NCI-H1105 (cell line): ENCODE results near the gene ANKRD12.

ENCODE experiments used
- DNase-seq: peaks from one replicate; lab custom pipeline; 2025; lab: John Stamatoyannopoulos, UW

ANKRD12 gene

DNA sequence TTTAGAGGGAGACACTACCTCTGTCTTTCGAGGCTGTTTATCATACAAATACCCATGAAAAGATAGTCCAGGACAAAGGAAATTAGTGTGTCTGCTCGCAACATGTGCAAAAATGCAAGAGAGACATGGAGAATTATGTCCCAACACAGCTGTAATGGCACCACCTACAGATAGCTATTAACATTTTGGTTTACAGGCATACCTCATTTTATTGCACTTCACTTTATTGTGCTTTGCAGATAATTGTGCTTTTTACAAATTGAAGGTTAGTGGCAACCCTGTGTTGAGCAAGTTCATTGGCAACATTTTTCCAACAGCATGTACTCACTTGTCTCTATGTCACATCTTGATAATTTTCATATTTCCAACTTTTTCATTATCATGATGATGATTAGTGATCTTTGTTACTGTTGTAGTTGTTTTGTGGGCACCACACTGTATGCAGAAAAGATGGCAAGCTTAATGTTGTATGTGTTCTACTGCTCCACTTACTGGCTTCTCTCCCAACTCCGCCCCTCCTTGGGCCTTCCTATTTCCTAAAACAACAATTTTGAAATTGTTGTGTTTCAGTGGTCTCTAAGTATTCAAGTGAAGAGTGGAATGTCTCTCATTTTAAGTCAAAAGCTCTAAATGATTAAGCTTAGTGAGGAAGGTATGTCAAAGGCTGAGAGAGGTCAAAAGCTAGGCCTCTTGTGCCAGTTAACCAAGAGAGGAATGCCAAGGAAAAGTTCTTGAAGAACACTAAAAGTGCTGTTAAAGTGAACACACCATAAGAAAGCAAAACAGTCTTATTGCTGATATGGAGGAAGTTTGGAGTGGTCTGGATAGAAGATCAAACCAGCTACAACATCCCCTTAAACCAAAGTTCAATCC lies 52.0 kb downstream of the ANKRD12 start:
- no peak for DNase-seq

DNA sequence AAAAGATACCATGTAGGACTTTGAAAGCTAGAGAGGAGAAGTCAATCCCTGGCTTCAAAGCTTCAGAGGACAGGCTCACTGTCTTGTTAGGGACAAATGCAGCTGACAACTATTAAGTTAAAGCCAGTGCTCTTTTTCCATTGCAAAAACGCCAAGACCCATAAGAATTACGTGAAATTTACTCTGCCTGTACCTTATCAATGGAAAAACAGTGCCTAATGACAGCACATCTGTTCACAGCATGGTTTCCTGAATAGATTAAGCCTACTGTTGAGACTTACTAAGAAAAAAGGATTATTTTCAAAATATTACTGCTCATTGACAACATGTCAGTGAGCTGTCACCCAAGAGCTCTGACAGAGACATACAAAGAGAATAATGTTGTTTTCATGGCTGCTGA lies 52.9 kb downstream of the ANKRD12 start:
- no peak for DNase-seq

DNA sequence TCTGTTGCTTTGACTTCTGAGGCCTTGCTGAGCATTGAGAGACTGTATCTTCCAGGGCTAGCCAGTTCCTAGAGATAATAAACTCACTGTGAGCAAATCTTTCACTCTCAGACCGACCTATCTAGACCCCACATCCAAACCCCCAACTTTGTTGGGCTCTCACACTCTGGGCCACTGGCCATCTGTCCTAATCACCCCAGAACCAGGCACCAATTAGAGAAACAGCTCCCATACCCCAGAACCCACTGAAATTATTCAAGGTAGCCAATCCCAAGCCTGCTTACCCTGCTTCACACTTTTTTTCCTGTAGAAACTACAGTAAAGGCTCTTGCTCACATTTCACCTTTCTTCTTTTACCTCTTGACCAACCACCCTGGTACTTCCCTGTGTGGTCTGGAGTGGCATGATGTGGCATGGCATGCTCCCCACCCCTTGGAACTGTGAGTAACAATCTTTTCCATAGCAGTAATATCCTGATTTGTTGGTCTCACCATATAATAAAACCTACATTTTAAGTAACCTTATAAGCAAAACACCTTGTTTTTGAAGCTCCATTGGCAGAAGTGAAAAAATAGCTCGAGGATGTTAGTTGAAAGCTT lies 55.2 kb downstream of the ANKRD12 start:
- no peak for DNase-seq

DNA sequence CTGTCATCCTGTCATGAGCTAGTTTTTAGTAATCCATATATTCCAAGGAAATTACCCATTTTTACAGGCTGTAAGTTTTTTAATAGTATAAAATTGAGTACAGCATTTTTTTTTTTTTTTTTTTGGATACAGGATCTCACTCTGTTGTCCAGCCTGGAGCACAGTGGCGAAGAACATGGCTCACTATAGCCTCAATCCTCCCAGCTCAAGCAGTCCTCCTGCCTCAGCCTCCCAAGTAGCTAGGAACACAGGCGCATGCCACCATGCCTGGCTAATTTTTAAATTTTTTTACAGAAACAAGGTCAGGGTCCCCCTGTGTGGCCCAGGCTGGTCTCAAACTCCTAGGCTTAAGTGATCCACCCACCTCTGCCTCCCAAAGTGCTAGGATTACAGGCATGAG lies 56.5 kb downstream of the ANKRD12 start:
- no peak for DNase-seq

DNA sequence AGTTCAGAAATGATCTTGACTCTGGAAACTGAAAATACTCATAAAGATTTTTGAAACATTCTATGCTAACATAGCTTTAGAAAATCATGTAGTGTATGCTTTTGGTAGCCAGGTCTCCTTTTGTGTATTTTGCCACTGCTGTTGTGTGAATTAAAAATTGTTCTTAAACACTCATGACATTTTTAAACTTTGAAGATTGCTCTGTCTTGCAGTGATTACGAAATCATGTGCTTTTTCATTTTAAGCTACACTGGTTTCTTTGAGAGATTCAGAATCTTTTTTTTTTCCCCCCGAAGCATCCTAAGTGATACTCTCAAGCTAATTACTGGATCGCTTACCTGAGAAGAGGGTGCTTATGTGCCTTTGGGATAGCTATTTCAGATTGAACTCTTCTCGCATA lies 60.0 kb downstream of the ANKRD12 start:
- DNase-seq: no peak

DNA sequence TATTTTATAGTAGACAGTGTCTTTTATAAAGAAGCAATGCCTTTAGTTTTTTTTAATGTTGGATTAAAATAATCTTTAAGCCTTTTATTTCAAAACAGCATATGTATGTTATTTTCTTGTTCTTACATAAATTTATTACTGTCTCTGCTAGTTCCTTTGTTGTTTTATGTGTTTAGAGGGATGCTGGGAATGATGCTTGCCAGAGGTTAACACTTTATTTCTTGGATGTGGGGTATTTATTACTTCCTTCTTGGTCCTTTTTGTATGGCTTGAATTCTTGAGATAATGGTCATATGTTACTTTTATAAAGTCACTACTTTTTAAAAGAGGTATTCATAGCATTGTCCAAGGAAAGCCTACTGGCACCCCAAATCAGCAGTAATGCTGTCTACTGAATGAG lies 63.1 kb downstream of the ANKRD12 start:
- no peak for DNase-seq

DNA sequence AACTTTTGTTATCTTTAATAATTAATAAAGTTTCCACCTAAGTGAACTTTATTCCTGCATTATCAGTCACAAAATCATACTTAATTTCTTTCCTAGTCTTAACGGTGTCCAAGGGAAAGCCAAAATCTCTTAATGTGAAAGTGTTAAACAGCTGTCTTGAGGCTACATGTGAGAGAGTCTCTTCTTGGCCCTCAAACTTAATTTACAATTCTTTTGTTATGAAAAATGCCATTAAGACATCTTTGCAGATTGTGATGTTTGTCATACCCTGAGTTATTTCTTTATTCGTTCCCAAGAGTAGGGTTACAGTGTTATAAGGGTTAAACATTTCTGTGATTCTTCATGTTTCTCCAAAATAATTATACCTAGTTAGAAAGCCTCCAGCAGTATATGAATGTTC lies 64.6 kb downstream of the ANKRD12 start:
- no peak for DNase-seq

DNA sequence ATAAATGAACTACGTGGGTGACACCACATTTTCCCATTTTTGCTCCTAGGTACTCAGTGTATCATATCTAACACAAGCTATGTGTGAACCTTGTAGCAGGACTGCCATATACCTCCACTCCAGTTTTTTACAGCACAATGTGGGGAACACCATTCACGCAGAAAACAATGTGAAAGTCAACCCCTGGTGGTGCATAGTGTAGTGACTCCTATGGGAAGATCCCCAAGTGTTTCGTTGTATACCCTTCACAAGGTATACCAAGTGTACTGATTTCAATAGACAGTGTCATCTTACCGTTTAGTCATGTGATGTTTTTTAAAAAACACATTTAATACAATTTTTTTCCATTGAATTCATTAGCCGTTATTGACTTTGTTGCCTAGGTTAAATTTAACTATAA lies 68.1 kb downstream of the ANKRD12 start:
- no peak for DNase-seq

DNA sequence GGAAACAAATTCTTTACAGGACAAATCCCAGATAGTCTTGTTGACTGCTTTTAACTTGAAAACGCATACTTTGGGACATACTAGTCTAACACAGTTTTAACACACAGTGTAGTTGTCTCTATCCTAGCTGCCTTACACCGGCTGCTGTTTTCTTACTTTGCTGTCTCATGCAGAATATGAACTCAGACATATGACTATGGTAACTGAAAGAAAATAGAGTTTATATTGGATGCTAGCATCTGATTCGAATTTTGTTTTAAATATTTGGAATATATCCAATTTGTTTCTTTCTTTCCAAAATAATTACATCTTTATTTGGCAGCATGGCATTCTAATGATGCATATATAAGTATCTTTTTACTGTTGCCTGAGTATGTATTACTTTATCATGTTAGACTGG lies 69.8 kb downstream of the ANKRD12 start:
- DNase-seq: no peak

DNA sequence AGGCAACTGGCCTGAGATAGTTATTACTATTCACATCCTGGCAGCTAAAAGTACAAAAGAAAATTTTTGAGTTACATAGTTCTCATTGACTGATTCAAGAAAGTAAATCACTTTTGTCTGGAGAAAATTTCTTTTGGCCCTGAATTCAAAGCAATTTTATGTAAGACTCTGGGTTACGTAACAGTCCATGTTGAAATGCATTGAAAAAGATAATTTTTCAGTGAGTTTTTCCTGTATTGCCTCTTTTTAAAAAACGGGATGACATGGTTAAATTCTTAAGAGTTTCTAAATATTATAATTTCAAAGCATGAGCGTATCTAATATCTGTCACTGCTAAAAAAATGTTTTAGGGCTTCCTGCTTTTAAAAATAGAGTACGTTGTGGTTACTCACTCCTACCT lies 72.7 kb downstream of the ANKRD12 start:
- no peak for DNase-seq

DNA sequence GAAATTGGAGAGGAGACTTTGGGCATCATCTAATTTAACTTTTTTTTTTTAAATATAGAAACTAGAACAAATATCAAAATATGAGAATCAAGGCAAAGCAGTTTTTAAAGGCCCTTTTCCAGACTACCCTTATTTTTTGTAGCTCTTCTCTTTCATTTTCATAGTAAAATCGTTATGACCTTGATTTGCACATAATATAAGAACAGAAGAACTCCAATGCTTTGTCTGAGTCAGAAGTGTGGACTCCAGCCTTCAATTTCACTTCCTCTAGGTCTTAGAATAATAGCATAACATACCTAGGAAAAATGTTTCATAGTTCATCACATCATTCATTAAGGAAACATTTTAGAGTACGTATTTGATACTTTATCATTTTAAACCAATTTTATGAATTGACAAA lies 74.4 kb downstream of the ANKRD12 start:
- DNase-seq: no peak

DNA sequence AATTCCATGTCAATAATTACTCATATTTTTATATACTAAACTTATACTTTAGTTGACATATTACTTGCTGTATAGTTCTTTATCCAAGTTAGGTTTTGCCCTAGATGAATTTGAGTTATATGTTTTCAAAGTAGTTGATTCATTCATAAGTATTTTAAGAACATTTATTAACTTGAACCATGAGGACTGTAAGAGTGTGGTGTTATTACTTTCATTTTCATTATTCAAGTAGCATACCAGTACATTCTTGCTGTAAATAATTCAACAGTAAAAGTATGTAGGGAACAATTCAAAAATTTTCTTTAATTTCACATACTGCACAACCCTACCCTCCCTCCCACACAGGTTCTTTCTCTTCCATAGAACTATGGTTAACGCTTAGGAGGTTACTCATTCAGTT lies 75.4 kb downstream of the ANKRD12 start:
- DNase-seq: no peak

DNA sequence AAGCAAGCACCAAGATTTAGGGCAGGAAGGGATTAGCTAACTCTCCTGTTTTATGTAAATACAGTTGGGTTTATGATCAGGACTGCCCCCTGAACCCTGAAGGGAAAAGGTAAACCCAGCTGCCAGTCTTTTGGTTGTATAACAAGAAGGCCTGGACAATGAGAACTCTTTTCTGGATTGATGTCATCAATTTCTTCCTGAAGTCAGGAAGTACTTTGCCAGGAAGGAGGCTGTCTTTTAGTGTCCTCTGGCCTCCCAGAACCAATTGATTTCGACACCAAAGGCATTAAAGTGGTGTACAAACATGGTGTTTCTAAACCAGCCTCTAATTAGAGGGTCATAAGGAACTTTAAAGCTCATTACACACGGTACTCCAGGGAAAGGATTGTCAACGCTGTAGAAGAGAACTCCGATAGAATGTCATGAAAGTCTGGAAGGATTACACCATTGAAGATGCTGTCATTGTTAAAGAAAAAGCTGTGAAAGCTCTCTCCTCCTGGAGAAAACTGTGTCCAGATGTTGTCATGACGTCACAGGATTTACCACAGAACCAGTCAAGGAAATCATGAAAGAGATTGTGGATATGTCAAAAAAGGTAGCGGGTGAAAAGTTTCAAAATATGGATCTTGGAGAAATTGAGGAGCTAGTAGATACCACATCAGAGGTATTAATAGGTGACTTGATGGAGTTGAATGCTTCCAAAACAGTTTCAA lies 78.8 kb downstream of the ANKRD12 start:
- no peak for DNase-seq

DNA sequence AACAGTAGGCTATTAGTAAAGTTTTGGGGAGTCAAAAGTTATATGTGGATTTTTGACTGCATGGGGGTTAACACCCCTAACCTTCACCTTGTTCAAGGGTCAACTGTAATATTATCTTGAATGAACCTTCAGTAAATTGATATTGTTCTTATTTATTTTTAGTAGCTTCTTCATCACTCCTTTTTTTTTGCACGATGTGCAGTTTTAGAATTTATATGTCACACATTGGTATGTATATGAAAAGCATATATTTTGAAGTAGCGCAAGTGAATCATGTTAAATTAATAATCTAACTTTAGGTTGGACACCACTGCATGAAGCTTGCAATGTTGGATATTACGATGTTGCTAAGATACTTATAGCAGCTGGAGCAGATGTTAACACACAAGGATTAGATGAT lies 79.9 kb downstream of the ANKRD12 start:
- DNase-seq: no peak

DNA sequence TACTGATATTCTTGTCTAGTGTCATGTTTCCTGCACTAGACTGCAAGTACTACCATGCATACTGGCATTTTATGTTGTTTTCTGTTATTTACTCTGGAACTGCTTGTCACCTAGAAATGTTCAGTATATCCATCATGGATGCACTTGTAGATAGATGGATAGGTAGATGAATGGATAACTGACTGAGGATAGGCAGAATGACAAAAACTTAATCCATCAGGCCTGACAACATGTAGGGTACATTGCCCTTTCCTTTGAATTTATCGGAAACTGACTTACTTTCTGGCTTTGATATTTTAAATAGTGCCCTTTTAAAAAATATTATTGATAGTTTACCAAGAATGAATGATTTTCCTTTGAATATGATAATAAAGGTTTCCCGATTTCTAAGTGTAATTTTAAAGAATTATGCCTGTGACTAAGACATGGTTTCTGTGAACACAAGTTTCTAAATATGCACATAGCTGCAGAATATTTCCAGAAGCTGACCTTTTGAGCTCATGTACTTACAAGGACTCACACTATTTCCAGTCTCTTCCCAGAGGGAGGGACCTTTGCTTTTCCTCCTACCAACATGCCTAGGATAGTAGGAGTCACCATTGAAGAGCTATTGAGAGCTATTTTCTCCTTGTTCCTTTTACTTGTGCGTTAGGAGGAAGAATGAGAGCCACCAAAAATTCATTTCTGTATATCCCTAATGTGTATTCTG lies 81.3 kb downstream of the ANKRD12 start:
- no peak for DNase-seq

DNA sequence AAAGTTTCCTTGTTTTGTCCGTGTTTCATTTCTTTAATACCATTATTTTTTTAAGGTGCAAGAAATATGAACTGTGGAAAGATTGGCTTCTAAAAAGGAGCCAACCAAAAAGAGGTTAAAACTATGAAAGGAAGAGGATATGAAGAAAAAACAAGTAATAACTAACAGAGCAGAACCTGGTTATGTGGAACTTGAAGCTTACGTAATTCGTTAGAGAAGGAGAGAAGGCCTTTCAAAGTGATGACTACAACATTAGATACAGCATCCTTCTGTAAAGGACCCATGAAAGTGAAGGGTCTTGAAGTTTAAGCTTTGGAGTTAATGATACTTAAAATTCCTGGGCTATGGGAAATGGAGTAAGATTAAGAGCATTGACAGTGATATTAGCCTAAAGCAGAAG lies 84.5 kb downstream of the ANKRD12 start:
- no peak for DNase-seq

DNA sequence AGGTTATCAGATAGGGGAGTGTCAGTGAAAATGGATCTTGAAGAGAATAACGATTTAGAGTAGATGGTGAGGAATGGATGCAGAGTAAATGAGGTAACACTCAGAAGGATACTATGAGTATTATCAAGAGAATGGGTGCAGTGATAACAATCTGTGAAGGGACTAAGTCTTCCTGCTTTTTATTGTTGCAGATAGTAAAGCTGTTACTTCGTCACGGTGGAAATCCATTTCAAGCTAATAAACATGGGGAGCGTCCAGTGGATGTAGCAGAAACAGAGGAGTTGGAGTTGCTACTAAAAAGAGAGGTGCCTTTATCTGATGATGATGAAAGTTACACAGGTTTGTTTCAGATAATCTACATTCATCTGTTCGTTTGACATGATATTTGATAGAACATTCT lies 85.1 kb downstream of the ANKRD12 start:
- no peak for DNase-seq

DNA sequence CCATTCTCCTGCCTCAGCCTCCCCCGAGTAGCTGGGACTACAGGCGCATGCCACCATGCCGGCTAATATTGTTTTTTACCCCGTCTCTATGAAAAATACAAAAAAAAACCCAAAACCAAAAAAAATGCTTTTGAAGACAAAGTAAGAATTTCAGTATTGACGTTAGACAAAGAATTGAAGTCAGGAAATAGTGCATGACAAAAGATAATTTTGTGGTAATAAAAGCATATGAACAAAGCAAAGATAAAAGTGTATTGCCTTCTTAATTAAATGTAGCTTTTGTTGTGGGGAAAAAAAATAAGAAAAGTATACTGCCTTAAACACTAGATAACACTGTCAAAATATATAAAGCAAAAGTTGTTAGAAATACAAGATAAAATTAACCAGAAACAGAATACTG lies 86.8 kb downstream of the ANKRD12 start:
- no peak for DNase-seq

DNA sequence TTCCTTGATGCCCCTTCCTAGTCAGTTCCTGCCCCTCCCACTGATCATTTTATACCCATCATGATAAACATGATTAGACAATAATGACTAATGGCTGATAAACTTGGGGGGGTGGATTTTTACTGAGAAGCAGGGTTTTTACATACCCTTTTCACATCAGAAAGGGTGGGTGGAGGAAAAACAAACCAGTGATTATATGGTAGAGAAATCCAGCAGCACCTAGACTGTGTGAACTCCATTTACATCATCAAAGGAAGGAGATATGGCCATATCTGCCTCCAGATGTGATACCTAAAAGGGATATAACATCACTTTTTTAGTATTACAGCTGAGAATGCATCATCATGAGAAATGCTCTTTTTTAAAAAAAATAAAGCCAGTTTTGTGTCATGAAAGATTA lies 89.9 kb downstream of the ANKRD12 start:
- no peak for DNase-seq

DNA sequence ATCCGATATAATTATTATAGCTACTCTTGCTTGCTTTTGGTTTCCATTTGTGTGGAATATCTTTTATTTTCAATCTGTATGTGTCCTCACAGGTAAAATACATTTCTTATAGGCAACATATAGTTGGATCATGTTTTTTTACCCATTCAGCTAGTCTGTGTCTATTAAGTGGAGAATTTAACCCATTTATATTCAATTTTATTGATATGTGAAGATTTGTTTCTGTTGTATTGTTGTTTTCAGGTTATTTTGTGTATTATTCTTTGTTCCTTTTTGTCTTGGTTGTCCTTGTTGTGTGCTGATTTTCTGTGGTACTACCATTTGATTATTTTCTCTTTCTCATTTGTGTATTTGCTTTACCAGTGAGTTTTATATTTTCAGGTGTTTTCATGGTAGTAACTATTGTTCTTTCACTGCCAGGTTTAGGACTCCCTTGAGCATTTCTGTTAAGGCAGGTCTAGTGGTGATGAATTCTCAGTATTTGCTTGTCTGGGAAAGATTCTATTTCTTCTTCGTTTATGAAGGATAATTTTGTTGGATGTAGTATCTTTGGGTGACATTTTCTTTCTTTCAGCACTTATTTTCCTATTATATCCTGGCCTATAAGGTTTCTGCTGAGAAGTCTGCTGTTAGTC lies 95.4 kb downstream of the ANKRD12 start:
- no peak for DNase-seq

DNA sequence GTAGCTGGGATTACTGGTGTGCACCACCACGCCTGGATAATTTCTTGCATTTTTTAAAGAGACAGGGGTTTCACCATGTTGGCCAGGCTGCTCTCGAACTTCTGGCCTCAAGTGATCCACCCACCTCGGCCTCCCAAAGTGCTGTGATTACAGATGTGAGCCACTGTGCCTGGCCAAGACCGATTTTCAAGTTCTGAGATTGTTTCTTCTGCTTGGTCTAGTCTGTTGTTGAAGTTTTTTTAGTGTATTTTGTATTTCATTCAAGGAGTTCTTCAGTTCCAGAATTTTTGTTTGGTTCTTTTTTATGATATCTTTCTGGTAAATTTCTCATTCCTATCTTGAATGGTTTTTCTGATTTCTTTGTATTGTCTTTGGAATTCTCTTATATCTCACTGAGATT lies 96.4 kb downstream of the ANKRD12 start:
- no peak for DNase-seq

DNA sequence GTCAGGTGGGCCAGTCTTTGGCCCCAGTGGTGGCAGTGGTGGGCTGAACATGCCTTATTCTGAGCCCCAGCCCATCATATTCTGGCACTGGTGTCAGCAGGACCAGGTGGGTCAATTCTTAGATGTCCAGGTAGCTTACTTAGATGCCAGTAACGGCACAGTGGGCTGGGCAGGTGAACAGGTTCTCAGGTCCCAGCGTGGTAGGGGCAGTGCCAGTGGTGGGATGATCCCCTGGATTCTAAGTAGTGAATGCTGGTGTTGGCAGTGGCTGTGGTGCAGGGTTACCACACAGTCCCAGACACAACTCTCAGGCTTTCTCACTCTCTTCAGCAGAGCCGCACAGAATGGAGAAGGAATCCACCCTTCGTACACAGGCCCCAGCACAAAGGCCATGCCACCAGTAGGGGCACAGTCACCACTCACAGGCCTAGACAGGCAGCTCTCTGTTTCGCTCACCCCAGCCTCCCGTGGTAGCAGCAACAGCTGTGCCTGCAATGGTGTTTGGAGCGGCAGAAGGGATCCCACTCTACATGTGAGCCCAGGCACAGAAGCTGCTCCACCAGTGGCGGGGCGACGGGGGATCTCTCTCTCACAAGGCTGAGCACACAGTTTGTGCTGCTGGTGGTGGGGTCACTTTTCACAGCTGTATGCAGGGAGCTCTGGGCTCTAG lies 97.3 kb downstream of the ANKRD12 start:
- no peak for DNase-seq
